Esophagus muscularis mucosa (tissue), 4 donors: Measurements from ENCODE around the gene LMO7. TPM values are rescaled to one million over a fixed set of nuclear protein-coding genes. Genes with fewer than 3 reads are reported as not detected.

Source experiments
- DNase-seq: peaks from one replicate; pipeline ENCODE4 v3.0.0-alpha.2; 2017; ENCODE audit errors: extremely low spot score
- H3K27ac ChIP-seq, 4 donors: fragments of 200-600 bp; sonication (generic); replicated peaks in 1 of 4; 1 replicate in 3 of 4; 2 replicates in 1 of 4; pipeline ENCODE4 v1.5.1; 2016 to 2019; ENCODE audit warnings: mild to moderate bottlenecking in 1 of 4
- H3K27me3 ChIP-seq, 4 donors: fragments of 200-600 bp; sonication (generic); one replicate each; pipeline versions ENCODE4 v1.5.1 to v1.6.0; 2016 to 2019
- H3K36me3 ChIP-seq, 4 donors: fragments of 200-600 bp; sonication (generic); one replicate each; pipeline ENCODE4 v1.5.1; 2016 to 2019
- H3K4me1 ChIP-seq, 4 donors: fragments of 200-600 bp; sonication (generic); one replicate each; pipeline ENCODE4 v1.5.1; 2016 to 2019
- H3K4me3 ChIP-seq, 4 donors: fragments of 200-600 bp; sonication (generic); 1 replicate in 2 of 4; 2 replicates in 2 of 4; pipeline ENCODE4 v1.5.1; 2016 to 2019; ENCODE audit warnings: mild to moderate bottlenecking in 4 of 4, moderate library complexity in 1 of 4
- H3K9me3 ChIP-seq, 4 donors: fragments of 200-600 bp; sonication (generic); 1 replicate in 3 of 4; 2 replicates in 1 of 4; pipeline ENCODE4 v1.5.1; 2016 to 2019
- CTCF ChIP-seq, 3 experiments: fragments of 200-600 bp in 2 of 3; fragments of 450-650 bp in 1 of 3; sonication (generic) in 2 of 3; IDR thresholded peaks; one replicate each; pipeline ENCODE4 v1.5.1; 2017 to 2019; ENCODE audit warnings: antibody characterized with exemption in 3 of 3, mild to moderate bottlenecking in 2 of 3, moderate library complexity in 1 of 3
- EP300 ChIP-seq: sonication (generic); formaldehyde crosslinking; IDR thresholded peaks from one replicate; pipeline ENCODE4 v1.6.1; 2017; ENCODE audit warnings: antibody characterized with exemption
- POLR2A ChIP-seq: fragments of 450-650 bp; IDR thresholded peaks from one replicate; pipeline ENCODE4 v1.6.1; 2017; ENCODE audit warnings: antibody characterized with exemption, moderate library complexity, mild to moderate bottlenecking, low read depth
- POLR2AphosphoS5 ChIP-seq, 2 donors: sonication (generic); formaldehyde crosslinking; IDR thresholded peaks; one replicate each; pipeline ENCODE4 v1.6.1; 2017; ENCODE audit warnings: antibody characterized with exemption in 2 of 2
- WGBS: methylation state at CpG from one replicate; pipeline ENCODE4 v1.1.5; 2018; 5-methylcytosine and 5-hydroxymethylcytosine counted together
- intact Hi-C: fragments of 100-400 bp; cut with DNase I; formaldehyde crosslinking; loops from one replicate; pipeline ENCODE4 v1.15.1; 2023
- total RNA-seq, 4 donors: library from RNA; depleted of rRNA; stranded (reverse); fragments of >200 nt; gene quantifications; one replicate each; pipeline versions ENCODE4 v1.1.0 to v1.2.1, GENCODE V29; 2016

LMO7 gene
- total RNA-seq, 4 donors from 2014 or later, result 11.4 to 17.8 (median 14.7) TPM

DNA sequence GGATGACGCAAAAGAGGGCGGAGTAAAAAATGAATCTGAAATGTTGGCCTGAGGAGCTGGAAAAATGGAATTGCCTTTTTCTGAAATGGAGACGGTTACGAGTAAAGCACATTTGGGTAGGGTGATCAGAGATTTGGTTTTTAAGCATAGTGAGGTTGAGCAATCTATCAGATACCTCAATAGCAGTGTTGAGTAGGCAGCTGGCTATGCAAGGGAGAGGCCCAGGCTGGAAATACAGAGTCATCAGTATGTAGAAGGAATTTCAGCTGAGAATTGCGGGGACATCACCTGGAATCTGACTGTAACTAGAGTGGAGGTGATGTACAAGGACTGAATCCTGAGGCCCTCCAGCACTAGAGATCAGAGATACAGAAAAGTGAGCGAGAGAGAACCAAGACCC lies 224.8 kb downstream of the LMO7 start:
- TF ChIP-seq POLR2AphosphoS5 (IDR thresholded peaks at IDR 0.05), result no peak
- TF ChIP-seq EP300, result no peak
- TF ChIP-seq POLR2A, result no peak
- TF ChIP-seq CTCF (IDR thresholded peaks at IDR 0.05), result no peak
- Histone ChIP-seq H3K9me3 (no peaks in the 10 kb centered on the region), H3K4me3 (no peak overlapping the region), H3K27me3 (no peaks in the 10 kb centered on the region), H3K4me1 (no peaks in the 10 kb centered on the region), H3K36me3 (peaks cover 0 to 24% (median 0%) of the 10 kb centered on the region in 4 donors), H3K27ac (no peak overlapping the region)
- intact Hi-C loops, result no loop called here
- WGBS, result 92% methylated on average over 6 of the region's 6 CpGs
- no peak for DNase-seq

DNA sequence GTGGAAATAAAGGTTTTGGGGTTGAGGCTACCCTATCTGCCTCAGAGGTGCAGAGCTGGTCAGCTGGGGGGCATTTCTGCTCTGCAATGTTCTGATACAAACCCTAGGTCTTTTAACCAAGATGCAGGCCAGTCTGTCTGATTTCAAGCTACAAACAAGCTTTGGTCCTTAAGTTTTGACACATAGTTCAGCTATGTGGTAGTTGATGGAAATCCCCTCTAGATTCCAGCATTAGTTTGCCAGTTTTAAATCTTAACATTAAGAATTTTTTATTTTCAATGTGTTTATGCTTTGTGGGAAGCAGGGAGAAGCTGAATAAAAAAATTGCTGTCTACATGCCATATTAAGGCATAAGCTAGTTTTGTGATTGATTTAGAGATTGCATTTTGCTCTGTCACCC lies 225.7 kb downstream of the LMO7 start:
- Histone ChIP-seq H3K27ac (no peak overlapping the region), H3K27me3 (no peaks in the 10 kb centered on the region), H3K4me1 (no peaks in the 10 kb centered on the region), H3K9me3 (no peaks in the 10 kb centered on the region), H3K36me3 (peaks cover 0 to 17% (median 0%) of the 10 kb centered on the region in 4 donors), H3K4me3 (no peak overlapping the region)
- TF ChIP-seq EP300 (no peak), POLR2AphosphoS5 (IDR thresholded peaks at IDR 0.05) (no peak), CTCF (IDR thresholded peaks at IDR 0.05) (no peak), POLR2A (no peak)
- intact Hi-C loops, result no loop called here
- DNase-seq, result no peak

GRCh38 chr13:75864718-75865117 lies 228.6 kb downstream of the LMO7 start:
- no peak overlapping the region for H3K4me3 ChIP-seq
- no peak for DNase-seq
- H3K4me1 ChIP-seq, result no peaks in the 10 kb centered on the region
- H3K27ac ChIP-seq, result no peak overlapping the region
- no peaks in the 10 kb centered on the region for H3K36me3 ChIP-seq
- TF ChIP-seq CTCF (IDR thresholded peaks at IDR 0.05) (no peak), EP300 (no peak), POLR2AphosphoS5 (IDR thresholded peaks at IDR 0.05) (no peak)
- no peaks in the 10 kb centered on the region for H3K9me3 ChIP-seq
- WGBS, result 77% methylated on average over 5 of the region's 5 CpGs
- H3K27me3 ChIP-seq, result no peaks in the 10 kb centered on the region
- intact Hi-C loops, result no loop called here

DNA sequence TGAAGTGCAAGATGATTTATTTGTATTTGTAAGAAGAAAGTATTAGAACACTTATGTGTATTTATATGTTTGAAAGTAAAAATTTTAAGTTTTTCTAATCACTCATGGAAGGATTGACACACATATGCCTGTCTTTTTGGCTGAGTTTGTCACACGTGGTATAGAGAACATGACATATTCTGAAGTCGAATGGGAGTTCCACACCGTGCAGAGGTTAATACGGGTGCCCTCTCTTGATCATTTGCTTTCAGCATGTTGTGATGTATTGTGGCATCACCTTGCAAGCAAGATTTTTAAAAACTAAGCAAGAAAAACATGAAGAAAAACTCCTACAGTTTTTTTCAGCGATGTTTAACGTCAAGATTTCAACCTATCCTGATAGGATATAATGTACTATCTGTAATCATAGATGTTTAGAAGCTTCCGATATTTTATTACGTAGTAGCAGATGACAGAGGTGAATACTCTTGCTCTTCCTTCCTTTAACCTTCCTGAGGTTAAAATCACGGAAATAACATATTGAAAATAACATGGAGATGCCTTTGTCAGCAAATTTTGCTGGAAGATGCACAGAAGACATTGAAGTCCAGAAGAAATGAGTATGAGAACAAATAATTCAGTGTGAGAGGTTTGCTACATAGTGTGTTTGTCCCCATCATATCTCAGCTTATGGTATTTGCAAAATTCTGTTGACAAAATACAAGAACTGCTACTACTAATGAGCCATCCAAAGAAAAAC lies 231.4 kb downstream of the LMO7 start:
- intact Hi-C loops, result no loop called here
- TF ChIP-seq POLR2A, result no peak
- TF ChIP-seq CTCF (IDR thresholded peaks at IDR 0.05), result no peak
- Histone ChIP-seq H3K9me3 (no peaks in the 10 kb centered on the region), H3K27ac (no peak overlapping the region), H3K4me3 (no peak overlapping the region), H3K4me1 (peaks cover 0 to 11% (median 9%) of the 10 kb centered on the region in 4 donors), H3K36me3 (no peaks in the 10 kb centered on the region), H3K27me3 (no peaks in the 10 kb centered on the region)
- 90% methylated on average over 9 of the region's 9 CpGs for WGBS
- DNase-seq, result no peak

DNA sequence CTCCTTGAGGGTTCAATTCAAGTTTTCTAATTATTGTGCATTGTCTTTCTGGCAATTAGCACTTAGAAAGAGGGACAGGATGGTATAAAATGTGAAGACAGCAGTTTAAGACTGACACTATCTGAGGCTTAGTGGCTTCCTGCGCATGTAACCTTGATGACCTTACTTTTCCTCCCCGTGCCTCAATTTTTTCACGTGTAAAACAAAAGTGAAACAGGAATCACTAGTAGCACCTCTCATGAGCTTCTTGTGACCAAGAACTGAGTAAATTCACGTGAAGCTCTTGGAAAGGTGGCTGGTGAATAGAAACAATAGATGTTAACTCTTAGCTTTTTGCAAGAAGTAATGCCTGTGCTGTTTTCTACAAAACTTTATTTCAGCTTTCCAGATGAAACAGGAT lies 233.9 kb downstream of the LMO7 start:
- 51% methylated on average over 4 of the region's 4 CpGs for WGBS
- no peak for TF ChIP-seq POLR2AphosphoS5 (IDR thresholded peaks at IDR 0.05)
- no peak for TF ChIP-seq CTCF (IDR thresholded peaks at IDR 0.05)
- no peak for TF ChIP-seq EP300
- no peak for TF ChIP-seq POLR2A

More for the DNA sequence above, 233.9 kb downstream of the LMO7 start:
- no peaks in the 10 kb centered on the region for H3K36me3 ChIP-seq
- no peak for DNase-seq
- intact Hi-C loops, result loop anchor here (5.0 to 10.0 kb wide), 5 partner anchors 465 to 1112 kb away; partner anchors contain the start of gene KCTD12
- H3K4me1 ChIP-seq, result peaks cover 0 to 11% (median 9%) of the 10 kb centered on the region in 4 donors
- H3K27ac ChIP-seq, result no peak overlapping the region
- no peaks in the 10 kb centered on the region for H3K27me3 ChIP-seq
- no peaks in the 10 kb centered on the region for H3K9me3 ChIP-seq
- peak overlapping the region in 1 of 4 donors; percentile 35 for H3K4me3 ChIP-seq
